ENCODE measurements around the gene SNN.
A peak's percentile ranks its signal among the peaks of the same experiment; 100 is the strongest.

Gene SNN

GRCh38 chr16:11668623-11669379 lies 546 bp downstream of the SNN start:
- peak; percentile 41 for DNase-seq

GRCh38 chr16:11669380-11670146 lies 1.3 kb downstream of the SNN start:
- no peak for DNase-seq

DNA sequence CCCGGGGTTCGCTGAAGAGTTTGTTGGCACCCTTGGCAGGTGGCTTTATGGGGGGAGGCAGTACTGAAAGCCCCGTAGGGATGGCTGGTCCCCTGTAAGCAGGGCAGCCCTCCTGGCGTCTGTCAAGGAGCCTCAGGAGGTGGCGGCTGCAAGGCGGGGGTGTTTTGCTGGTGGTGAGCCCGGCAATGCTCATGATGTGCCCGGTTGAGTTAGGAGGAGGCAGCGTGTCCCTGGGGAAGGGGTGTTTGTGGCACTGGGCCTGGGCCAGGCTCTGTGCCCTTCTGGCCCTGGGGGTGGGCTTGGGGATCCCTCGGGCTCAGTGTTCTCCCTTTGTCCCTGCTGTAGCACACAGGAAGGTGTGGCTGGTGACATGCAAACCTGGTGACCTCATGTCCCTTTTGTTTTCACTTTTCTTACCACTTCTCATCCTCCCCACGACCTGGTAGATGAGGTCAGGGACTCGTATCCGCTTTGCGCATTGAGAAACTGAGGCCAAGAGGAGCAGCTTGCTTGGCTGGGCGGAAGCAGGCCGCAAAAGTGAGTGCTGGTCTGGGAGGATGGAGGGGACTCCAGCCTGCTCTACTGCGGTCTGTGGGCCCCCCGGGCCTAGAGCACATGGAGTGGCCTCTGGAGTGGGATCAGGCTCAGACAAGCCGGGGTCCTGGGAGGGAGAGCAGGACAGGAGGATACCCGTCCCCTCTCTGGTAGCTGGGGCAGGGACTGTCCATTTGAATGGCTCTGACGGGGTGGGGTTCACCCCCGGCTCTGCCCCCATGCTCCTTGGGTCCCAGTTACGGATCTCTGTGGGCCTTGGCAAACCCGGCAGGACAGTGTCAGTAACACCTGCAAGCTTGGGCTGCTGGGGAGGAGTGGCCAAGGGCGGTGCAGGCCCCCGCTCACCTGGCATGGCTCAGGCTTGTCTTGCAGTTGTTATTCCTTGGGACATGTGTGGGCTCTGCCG lies 2.2 kb downstream of the SNN start:
- no peak for DNase-seq

- DNase-seq = no peak
Measured at GRCh38 chr16:11671271-11671670, 3.0 kb downstream of the SNN start.

- no peak for DNase-seq
Measured at GRCh38 chr16:11671676-11672075, 3.4 kb downstream of the SNN start.

GRCh38 chr16:11672206-11673090 lies 4.2 kb downstream of the SNN start:
- no peak for DNase-seq

- DNase-seq = no peak
Measured at GRCh38 chr16:11673091-11674000, 5.1 kb downstream of the SNN start.

GRCh38 chr16:11674001-11674817 lies 6.0 kb downstream of the SNN start:
- DNase-seq = no peak

DNA sequence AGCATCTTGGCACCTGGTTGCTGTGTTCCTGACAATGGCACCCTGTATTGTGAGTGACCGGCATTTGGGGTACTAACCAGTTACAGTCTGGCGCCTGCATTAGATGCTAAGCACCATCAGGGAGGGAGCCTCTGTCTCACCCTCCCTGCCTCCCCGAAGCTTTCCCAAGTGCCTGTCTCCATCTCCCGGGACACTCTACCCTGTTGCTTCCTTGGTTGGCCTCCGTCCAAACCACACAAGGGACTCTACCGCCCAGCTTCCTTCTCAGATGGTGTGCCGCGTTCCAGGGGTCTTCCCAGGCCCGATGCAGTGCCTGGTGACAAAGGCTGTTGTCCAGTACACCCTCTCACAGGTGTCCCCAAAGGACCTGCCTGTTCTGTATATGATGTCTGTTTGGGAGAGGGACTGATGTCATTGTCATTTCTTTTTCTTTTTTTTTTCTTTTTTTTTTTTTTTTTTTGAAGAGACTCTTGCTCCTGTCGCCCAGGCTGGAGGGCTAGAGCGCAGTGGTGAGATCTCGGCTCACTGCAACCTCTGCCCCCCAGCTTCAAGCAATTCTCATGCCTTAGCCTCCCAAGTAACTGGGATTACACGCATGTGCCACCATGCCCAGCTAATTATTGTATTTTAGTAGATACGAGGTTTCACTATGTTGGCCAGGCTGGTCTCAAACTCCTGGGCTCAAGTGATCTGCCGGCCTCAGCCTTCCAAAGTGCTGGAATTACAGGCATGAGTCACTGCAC lies 6.7 kb downstream of the SNN start:
- DNase-seq = no peak

GRCh38 chr16:11675561-11676511 lies 7.6 kb downstream of the SNN start:
- DNase-seq = no peak

DNA sequence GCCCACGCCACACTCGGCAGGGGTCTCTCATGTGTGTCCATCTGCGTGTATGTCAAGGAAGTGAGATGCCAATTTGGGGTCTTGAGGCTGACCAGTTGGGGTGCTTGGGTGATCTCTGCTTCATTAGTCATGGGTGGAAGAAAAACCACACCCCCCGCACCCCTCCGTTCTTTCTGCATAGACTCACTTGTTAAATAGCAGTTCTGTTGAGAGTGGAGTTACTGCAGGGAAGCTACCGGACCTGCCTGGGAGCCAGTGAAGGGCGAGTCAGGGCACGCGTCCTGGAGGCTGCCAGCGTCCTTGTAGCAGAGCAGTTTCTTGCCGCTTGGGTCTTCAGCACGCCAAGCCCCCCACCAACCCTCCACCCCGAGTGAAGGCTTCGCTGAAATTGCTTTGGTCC lies 8.5 kb downstream of the SNN start:
- no peak for DNase-seq

DNA sequence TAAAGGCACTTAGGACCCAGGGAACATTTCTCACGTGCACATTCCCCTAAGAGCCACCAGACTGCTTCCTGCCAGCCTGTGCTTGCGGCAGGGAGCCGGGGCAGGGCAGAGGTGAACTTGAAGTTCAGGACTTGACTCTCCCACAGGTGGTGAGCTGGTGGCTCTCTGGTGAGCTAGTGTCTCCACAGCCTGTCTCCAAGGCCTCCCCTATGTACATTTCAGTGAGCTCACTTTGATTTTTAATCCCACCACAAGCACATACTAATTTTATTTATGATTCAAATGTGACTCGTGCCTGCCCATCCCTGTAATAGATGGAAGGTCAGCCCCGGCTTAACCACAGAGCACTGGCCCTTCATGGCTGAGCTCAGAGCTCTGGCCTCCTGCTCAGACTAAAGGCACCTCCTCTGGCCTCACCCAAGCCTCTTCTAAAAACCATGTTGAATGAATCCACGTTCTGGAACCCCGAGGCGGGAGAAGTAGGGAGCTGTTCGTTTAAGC lies 9.2 kb downstream of the SNN start:
- DNase-seq = no peak

- no peak for DNase-seq
Measured at GRCh38 chr16:11677959-11678881, 10.0 kb downstream of the SNN start.

DNA sequence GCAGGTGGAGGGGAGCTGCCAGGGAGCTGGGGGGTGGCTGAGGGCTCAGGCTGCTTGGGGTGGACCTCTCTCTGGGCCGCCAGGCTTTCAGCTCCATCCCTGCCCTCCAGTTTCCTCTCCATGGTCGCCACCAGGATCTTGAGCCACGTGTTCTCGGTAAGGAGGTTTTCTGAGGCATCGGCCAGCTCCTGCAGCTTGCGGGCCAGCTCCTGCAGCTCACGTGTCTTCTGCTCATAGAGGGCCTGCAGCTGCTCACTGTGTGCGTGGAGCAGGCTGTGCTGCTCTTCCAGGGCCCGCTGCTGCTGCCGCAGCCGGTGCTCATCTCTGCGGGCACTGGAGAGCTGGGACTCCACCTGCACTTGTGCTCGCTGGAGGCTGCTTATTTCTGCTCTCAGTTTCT lies 11.0 kb downstream of the SNN start:
- no peak for DNase-seq

DNA sequence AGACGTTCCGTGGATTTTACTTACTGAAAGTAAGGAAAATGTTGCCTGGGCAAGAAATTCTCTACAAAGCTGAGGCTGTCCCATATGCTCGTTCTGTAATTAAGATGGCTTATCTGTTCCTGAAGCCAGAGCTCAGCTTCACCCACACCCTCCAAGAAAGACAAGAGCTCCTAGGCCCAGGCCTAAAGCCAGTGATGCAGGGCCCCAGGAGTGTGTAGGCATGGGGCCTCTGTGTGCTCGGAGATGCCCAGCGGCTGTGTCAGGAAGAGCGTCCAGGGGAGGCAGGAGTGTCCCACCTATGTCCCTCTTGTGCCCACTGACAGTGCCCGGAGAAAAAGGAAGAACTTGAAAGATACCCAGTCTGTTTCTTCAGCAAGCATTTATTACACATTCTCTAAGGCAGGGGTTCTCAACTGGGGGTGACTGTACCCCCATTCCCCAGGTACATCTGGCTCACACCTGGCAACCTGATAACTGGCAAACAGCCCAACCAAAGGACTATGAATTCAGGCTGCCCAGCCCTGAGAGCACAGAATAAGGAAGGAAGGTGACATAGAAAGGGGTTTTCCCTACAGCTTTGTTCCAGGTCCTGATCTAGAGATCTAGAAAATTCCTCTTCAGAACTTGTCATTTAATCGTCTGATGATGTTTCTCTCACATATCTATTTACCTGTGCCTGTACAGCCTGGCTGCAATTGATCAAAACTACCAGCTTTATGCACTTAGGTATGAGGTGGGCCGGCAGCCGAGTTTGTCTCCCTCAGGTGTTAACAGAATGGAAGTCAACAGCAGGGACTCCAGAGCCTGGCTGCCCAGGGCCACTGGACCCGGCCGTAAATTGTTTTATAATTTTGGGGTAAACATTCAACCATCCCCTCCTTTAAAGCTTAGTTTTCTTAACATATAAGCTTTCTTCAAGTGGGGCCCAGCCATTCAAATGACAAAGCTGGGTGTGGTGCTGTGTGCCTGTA lies 12.0 kb downstream of the SNN start:
- DNase-seq = no peak

GRCh38 chr16:11681556-11681955 lies 13.3 kb downstream of the SNN start:
- DNase-seq = no peak

Measured in NCI-H146 (cell line).